K562 (cell line): ENCODE measurements around the gene IER3IP1. TPM values are rescaled to one million over a fixed set of nuclear protein-coding genes. Genes with fewer than 3 reads are reported as not detected.

Source experiments
- ATAC-seq: fragments of 200-7000 bp; cut with Tn5 transposase; 3 replicates; pipeline ENCODE4 v1.9.1; 2020; ENCODE audit warnings: moderate library complexity
- BruUV-seq: library from RNA; stranded (reverse); fragments of 400-500 nt; replicated peaks from 2 replicates; lab custom pipeline; 2021; lab: Mats Ljungman, UMichigan
- CTCF ChIA-PET: fragments of 300-600 bp; formaldehyde crosslinking; extraction: SDS; loops from one replicate; lab custom pipeline; 2021; ENCODE audit warnings: low intra/inter-chr PET ratio; lab: Yijun Ruan, JAX
- POLR2A ChIA-PET: fragments of 300-600, 350-650 bp; sonication (Branson Sonifier 250); formaldehyde crosslinking; extraction: SDS; loops from one replicate; lab custom pipeline; 2021; ENCODE audit warnings: antibody characterized with exemption, inconsistent platforms; lab: Yijun Ruan, JAX
- DNase-seq, 4 experiments: peaks; one replicate each; pipeline versions ENCODE4 v3.0.0 to v3.0.0-alpha.2; 2011 to 2018; ENCODE audit warnings: low spot score in 3 of 4, mixed read lengths in 3 of 4; ENCODE audit errors: extremely low read depth in 1 of 4
- FAIRE-seq: peaks from 2 replicates; lab custom pipeline; 2011; peaks lifted over from hg19 to GRCh38; lab: Jason Lieb, UNC
- H2AFZ ChIP-seq: 2 replicates; pipeline ENCODE4 v1.6.0; 2011; ENCODE audit warnings: low read depth, low read length, control low read depth, inconsistent platforms
- H3K27ac ChIP-seq: fragments of 200-600 bp; 3 replicates; pipeline ENCODE4 v1.8.0; 2011; ENCODE audit warnings: low read depth, mild to moderate bottlenecking, control low read depth, inconsistent platforms, low read length, moderate library complexity, mixed read lengths; ENCODE audit errors: extremely low read depth
- H3K27me3 ChIP-seq, 2 experiments: fragments of 300-600 bp in 1 of 2; 2 replicates in 1 of 2; 3 replicates in 1 of 2; pipeline versions ENCODE4 v1.6.0 to v1.8.0; 2011; ENCODE audit warnings: inconsistent platforms in 2 of 2, low read length in 2 of 2, mild to moderate bottlenecking in 1 of 2, mixed read lengths in 1 of 2, moderate library complexity in 1 of 2; ENCODE audit not compliant: control insufficient read depth in 2 of 2, insufficient read depth in 2 of 2
- H3K36me3 ChIP-seq: fragments of 300-600 bp; 3 replicates; pipeline ENCODE4 v1.8.0; 2011; ENCODE audit warnings: mild to moderate bottlenecking, low read length, inconsistent platforms; ENCODE audit not compliant: control insufficient read depth, insufficient read depth
- H3K4me1 ChIP-seq, 2 experiments: fragments of 200-600 bp in 1 of 2; replicated peaks in 1 of 2; 2 replicates in 1 of 2; 3 replicates in 1 of 2; pipeline versions ENCODE4 v1.5.1 to v1.8.0; 2011; ENCODE audit warnings: inconsistent platforms in 2 of 2, low read length in 2 of 2, mild to moderate bottlenecking in 1 of 2, mixed read lengths in 1 of 2, moderate library complexity in 1 of 2; ENCODE audit not compliant: control insufficient read depth in 2 of 2, insufficient read depth in 2 of 2
- H3K4me2 ChIP-seq: 2 replicates; pipeline ENCODE4 v1.6.1; 2011; ENCODE audit warnings: low read length, control low read depth, inconsistent platforms, mixed read lengths; ENCODE audit not compliant: insufficient read depth
- H3K4me3 ChIP-seq: fragments of 200-600 bp; sonication (generic), shearing (Covaris generic); 2 replicates; pipeline ENCODE4 v1.5.1; 2016; ENCODE audit warnings: control low read depth, inconsistent platforms
- H3K79me2 ChIP-seq: fragments of 200-600 bp; 3 replicates; pipeline ENCODE4 v1.8.0; 2011; ENCODE audit warnings: low read length, inconsistent platforms; ENCODE audit not compliant: control insufficient read depth, insufficient read depth
- H3K9ac ChIP-seq, 2 experiments: 2 replicates each; pipeline versions ENCODE4 v1.6.0 to v1.6.1; 2011; ENCODE audit warnings: low read depth in 2 of 2, low read length in 2 of 2, control low read depth in 1 of 2, inconsistent platforms in 1 of 2, mild to moderate bottlenecking in 1 of 2, mixed read lengths in 1 of 2; ENCODE audit not compliant: insufficient read depth in 1 of 2
- H3K9me1 ChIP-seq: one replicate; pipeline ENCODE4 v1.6.0; 2011; ENCODE audit warnings: inconsistent platforms, mild to moderate bottlenecking, low read length, moderate library complexity; ENCODE audit not compliant: control insufficient read depth, insufficient read depth
- H3K9me3 ChIP-seq: replicated peaks from 2 replicates; pipeline ENCODE4 v1.5.1; 2011; ENCODE audit warnings: low read depth, low read length, inconsistent platforms; ENCODE audit not compliant: control insufficient read depth, insufficient read depth
- H4K20me1 ChIP-seq: replicated peaks from 2 replicates; pipeline ENCODE4 v1.6.1; 2011; ENCODE audit warnings: low read length, inconsistent platforms, mixed read lengths; ENCODE audit not compliant: control insufficient read depth, insufficient read depth
- CBX3 ChIP-seq, 2 experiments: IDR thresholded peaks; 1 replicate in 1 of 2; 2 replicates in 1 of 2; pipeline ENCODE4 v1.6.1; 2012; ENCODE audit warnings: inconsistent platforms in 2 of 2, low read length in 2 of 2, borderline replicate concordance in 1 of 2, control low read depth in 1 of 2
- CTCF ChIP-seq, 3 experiments: IDR thresholded peaks in 2 of 3; conservative IDR thresholded peaks in 1 of 3; 2 replicates each; pipeline ENCODE4 v1.5.1; 2011 to 2012; ENCODE audit warnings: low read length in 3 of 3, mild to moderate bottlenecking in 3 of 3, control low read depth in 2 of 3, improper control_type of control experiment in 1 of 3, inconsistent platforms in 1 of 3, low read depth in 1 of 3, mixed read lengths in 1 of 3, moderate library complexity in 1 of 3; ENCODE audit not compliant: insufficient read depth in 2 of 3
- HBP1 ChIP-seq: fragments of 450-650 bp; formaldehyde crosslinking; IDR thresholded peaks from 2 replicates; pipeline ENCODE4 v1.4.0; 2022; ENCODE audit warnings: missing genetic modification characterization
- HDAC6 ChIP-seq: IDR thresholded peaks from 2 replicates; pipeline ENCODE4 v1.6.1; 2012; ENCODE audit warnings: low read depth, mild to moderate bottlenecking, control low read depth, inconsistent platforms, low read length, moderate library complexity
- HNRNPL ChIP-seq: fragments of 200-400 bp; formaldehyde crosslinking; IDR thresholded peaks from 2 replicates; pipeline ENCODE4 v1.6.1; 2017; ENCODE audit warnings: low read depth, mild to moderate bottlenecking, low read length
- HOXB6 ChIP-seq: fragments of 250-450 bp; sonication (Bioruptor Pico); IDR thresholded peaks from 2 replicates; pipeline ENCODE4 v1.5.1; 2022; ENCODE audit warnings: mild to moderate bottlenecking, borderline replicate concordance
- POLR2AphosphoS5 ChIP-seq: IDR thresholded peaks from 2 replicates; pipeline ENCODE4 v1.6.1; 2011; ENCODE audit warnings: mild to moderate bottlenecking, low read depth, low read length, moderate library complexity; ENCODE audit not compliant: control insufficient read depth, insufficient read depth
- PREB ChIP-seq: sonication (generic); formaldehyde crosslinking; IDR thresholded peaks from 2 replicates; pipeline ENCODE4 v1.8.1; 2023; ENCODE audit warnings: mild to moderate bottlenecking, missing genetic modification reagents
- RBM17 ChIP-seq: fragments of 200-400 bp; formaldehyde crosslinking; IDR thresholded peaks from 2 replicates; pipeline ENCODE4 v1.6.1; 2017; ENCODE audit warnings: low read depth, mild to moderate bottlenecking, low read length, borderline replicate concordance
- SIRT6 ChIP-seq: IDR thresholded peaks from one replicate; pipeline ENCODE4 v1.6.1; 2012; ENCODE audit warnings: low read depth, mild to moderate bottlenecking, control low read depth, inconsistent platforms, low read length, moderate library complexity
- SMC3 ChIP-seq: conservative IDR thresholded peaks from 2 replicates; pipeline ENCODE4 v1.6.1; 2011; ENCODE audit warnings: low read depth, low read length, improper control_type of control experiment; ENCODE audit not compliant: insufficient read depth
- TAL1 ChIP-seq: fragments of 450-650 bp; IDR thresholded peaks from 2 replicates; pipeline ENCODE4 v1.6.1; 2016; ENCODE audit warnings: mild to moderate bottlenecking
- TCFL5 ChIP-seq: fragments of 250-450 bp; sonication (Bioruptor Pico); conservative IDR thresholded peaks from 2 replicates; pipeline ENCODE4 v1.6.1; 2021; ENCODE audit warnings: mild to moderate bottlenecking, moderate library complexity, matching md5 sums
- ZNF24 ChIP-seq: fragments of 450-650 bp; IDR thresholded peaks from 2 replicates; pipeline ENCODE4 v1.6.1; 2016
- ZNF3 ChIP-seq: fragments of 250-450 bp; sonication (Bioruptor Pico); IDR thresholded peaks from 2 replicates; pipeline ENCODE4 v1.5.0; 2021; ENCODE audit warnings: mild to moderate bottlenecking, moderate library complexity
- ZNF644 ChIP-seq: fragments of 200-800 bp; sonication (Bioruptor generic); IDR thresholded peaks from 2 replicates; pipeline ENCODE4 v1.6.1; 2016; ENCODE audit warnings: low read depth, missing genetic modification characterization, missing compliant biosample characterization
- WGBS: fragments of 100-300 bp; shearing (Covaris generic); methylation state at CpG from one replicate; pipeline ENCODE4 v1.1.6; 2016; ENCODE audit warnings: low coverage, mixed read lengths; ENCODE audit not compliant: insufficient coverage; ENCODE audit errors: missing lambda C conversion rate; 5-methylcytosine and 5-hydroxymethylcytosine counted together
- in situ Hi-C: fragments of 300-500 bp; cut with MboI; formaldehyde crosslinking; loops from 4 replicates; pipeline ENCODE4 v1.15.0; 2018; ENCODE audit warnings: inconsistent platforms, mixed read lengths
- intact Hi-C: fragments of 100-400 bp; cut with micrococcal nuclease; formaldehyde crosslinking; loops from 2 replicates; pipeline ENCODE4 v1.14.2; 2022
- polyA plus RNA-seq, 8 experiments: library from polyadenylated mRNA; depleted of rRNA in 4 of 8; stranded (reverse) in 5 of 8; unstranded in 3 of 8; fragments of >200 nt; fragmentation: Nextera tagmentation in 2 of 8; fragmentation: Illumina TruSeq in 1 of 8; extraction: Ambion mirVana in 2 of 8; extraction: Trizol in 1 of 8; gene quantifications; 2 replicates each; pipeline versions ENCODE4 v1.2.1 to v1.2.3, GENCODE V29; 2011 to 2014; ENCODE audit warnings: inconsistent platforms in 1 of 8, missing spikeins in 1 of 8
- total RNA-seq, 7 experiments: library from RNA; depleted of rRNA in 6 of 7; stranded (reverse); fragments of >200 nt in 6 of 7; fragmentation: Illumina TruSeq in 2 of 7; extraction: Trizol in 2 of 7; gene quantifications; 2 replicates each; pipeline versions ENCODE4 v1.2.1 to v1.2.3, GENCODE V29; 2011 to 2021; ENCODE audit warnings: low replicate concordance in 1 of 7
- TF ChIP-seq, protein P1 (sequence below): sonication (generic); formaldehyde crosslinking; IDR thresholded peaks from 2 replicates; pipeline ENCODE4 v1.8.0; 2022; ENCODE audit warnings: mild to moderate bottlenecking, missing genetic modification reagents

IER3IP1 gene
- total and polyA plus RNA-seq, 9 of the 15 experiments (the other 6 are each of a cell fraction or from before 2014, with no cell fraction given) = 9.0 to 38.2 (median 19.9) TPM

GRCh38 chr18:47215554-47216138, 39.5 kb upstream of the IER3IP1 start:
- DNase-seq (peak; percentile 11 to 37 (median 14)), FAIRE-seq (peak; percentile 60), ATAC-seq (peak; percentile 58; the same call in 1 of the 3 replicates)
- Histone ChIP-seq H3K79me2 (no peaks in the 10 kb centered on the region), H3K9me1 (no peaks in the 10 kb centered on the region), H3K9me3 (no peaks in the 10 kb centered on the region), H3K4me3 (no peak overlapping the region), H3K36me3 (no peaks in the 10 kb centered on the region), H3K4me2 (no peak overlapping the region), H3K4me1 (no peaks in the 10 kb centered on the region), H2AFZ (no peak overlapping the region), H4K20me1 (no peaks in the 10 kb centered on the region; the same call in 1 of the 2 replicates), H3K9ac (no peak overlapping the region), H3K27me3 (no peaks in the 10 kb centered on the region), H3K27ac (no peak overlapping the region)
- WGBS = 0% methylated on average over 5 of the region's 5 CpGs
- ChIA-PET POLR2A (no interaction called here), CTCF (interaction anchor here (0.6 to 3.0 kb wide), 4 partner anchors 16 to 541 kb away, joined by 3 to 25 read pairs (median 4); no protein-coding TSS in a partner anchor)
- intact Hi-C loops = loop anchor here (2.0 to 5.0 kb wide), 3 partner anchors 67 to 541 kb away; no protein-coding TSS in a partner anchor
- no TSS peak for BruUV-seq
- in situ Hi-C loops = loop anchor here (5.0 kb wide), 1 partner anchor 532 kb away; no protein-coding TSS in a partner anchor
- no peak for TF ChIP-seq HBP1 (CRISPR knock-in tag)
- no peak for TF ChIP-seq PREB (CRISPR knock-in tag)
- TF ChIP-seq, protein P1, sequence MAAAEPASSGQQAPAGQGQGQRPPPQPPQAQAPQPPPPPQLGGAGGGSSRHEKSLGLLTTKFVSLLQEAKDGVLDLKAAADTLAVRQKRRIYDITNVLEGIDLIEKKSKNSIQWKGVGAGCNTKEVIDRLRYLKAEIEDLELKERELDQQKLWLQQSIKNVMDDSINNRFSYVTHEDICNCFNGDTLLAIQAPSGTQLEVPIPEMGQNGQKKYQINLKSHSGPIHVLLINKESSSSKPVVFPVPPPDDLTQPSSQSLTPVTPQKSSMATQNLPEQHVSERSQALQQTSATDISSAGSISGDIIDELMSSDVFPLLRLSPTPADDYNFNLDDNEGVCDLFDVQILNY (CRISPR knock-in tag) = no peak
- no peak for TF ChIP-seq RBM17
- TF ChIP-seq HNRNPL = no peak
- no peak for TF ChIP-seq TCFL5
- TF ChIP-seq HOXB6 = no peak
- TF ChIP-seq SMC3 = 0 out of 2 replicates have a peak, but pooled peaks have one; percentile 28
- no peak for TF ChIP-seq SIRT6
- no peak for TF ChIP-seq ZNF24
- TF ChIP-seq CTCF (IDR thresholded peaks at IDR 0.05 in 2 of 3, conservative IDR thresholded peaks at IDR 0.05 in 1 of 3; ENCODE audit: insufficient read depth in 2 of 3, low read depth in 1 of 3, low read length in 3 of 3) = peak; percentile 58 to 72 (median 71)
- TF ChIP-seq TAL1 = no peak
- TF ChIP-seq CBX3 (IDR thresholded peaks at IDR 0.05; ENCODE audit: borderline replicate concordance in 1 of 2, low read length in 2 of 2) = no peak
- TF ChIP-seq POLR2AphosphoS5 = no peak
- no peak for TF ChIP-seq ZNF644 (tag)
- TF ChIP-seq ZNF3 (CRISPR knock-in tag) = no peak
- TF ChIP-seq HDAC6 = no peak
